Right hindlimb (tissue), 1 donor: ENCODE results near the gene RNPS1.
A peak's percentile ranks its signal among the peaks of the same experiment; 100 is the strongest.

ENCODE experiments used
- DNase-seq: peaks from one replicate; pipeline ENCODE4 v3.0.0-alpha.2; 2018

The RNPS1 gene

GRCh38 chr16:2267913-2268666, at the start of gene RNPS1:
Gene RNPS1 (minus strand): TSS chr16:2268126. CDS start chr16:2264643, 3,483 bp downstream.
- peak; percentile 97 for DNase-seq

- no peak for DNase-seq
Observed at GRCh38 chr16:2317231-2318020, 49.5 kb upstream of the RNPS1 start.

- DNase-seq: no peak
Observed at GRCh38 chr16:2308089-2308962, 40.4 kb upstream of the RNPS1 start.

GRCh38 chr16:2299915-2300192, 31.9 kb upstream of the RNPS1 start:
- DNase-seq: peak; percentile 9

GRCh38 chr16:2299121-2299914, 31.4 kb upstream of the RNPS1 start:
- DNase-seq: no peak

- no peak for DNase-seq
Observed at GRCh38 chr16:2298621-2299020, 30.7 kb upstream of the RNPS1 start.

GRCh38 chr16:2297506-2297860, 29.6 kb upstream of the RNPS1 start:
- no peak for DNase-seq

- peak; percentile 28 for DNase-seq
Observed at GRCh38 chr16:2296661-2297505, 29.0 kb upstream of the RNPS1 start.

- peak; percentile 11 for DNase-seq
Observed at GRCh38 chr16:2295056-2295798, 27.3 kb upstream of the RNPS1 start.

- DNase-seq: no peak
Observed at GRCh38 chr16:2292221-2292620, 24.3 kb upstream of the RNPS1 start.

GRCh38 chr16:2289282-2289681, 21.4 kb upstream of the RNPS1 start:
- no peak for DNase-seq

GRCh38 chr16:2288726-2289125, 20.8 kb upstream of the RNPS1 start:
- DNase-seq: no peak

- DNase-seq: no peak
Observed at GRCh38 chr16:2287916-2288547, 20.1 kb upstream of the RNPS1 start.

- DNase-seq: peak; percentile 12
Observed at GRCh38 chr16:2286550-2286949, 18.6 kb upstream of the RNPS1 start.

GRCh38 chr16:2285731-2286191, 17.8 kb upstream of the RNPS1 start:
- DNase-seq: no peak

- DNase-seq: no peak
Observed at GRCh38 chr16:2284797-2285576, 17.1 kb upstream of the RNPS1 start.

- DNase-seq: no peak
Observed at GRCh38 chr16:2284001-2284770, 16.3 kb upstream of the RNPS1 start.

- DNase-seq: no peak
Observed at GRCh38 chr16:2282866-2283555, 15.1 kb upstream of the RNPS1 start.
